SK-N-SH treated with all-trans-retinoic acid at 6 μM for 48 hours (cell line): ENCODE results near the gene SOX1.

Source experiments
- ATAC-seq: fragments of 200-7000 bp; cut with Tn5 transposase; 3 replicates; pipeline ENCODE4 v1.9.1; 2020; ENCODE audit warnings: mild to moderate bottlenecking, moderate library complexity
- ARNTL ChIP-seq: fragments of 450-650 bp; formaldehyde crosslinking; IDR thresholded peaks from 2 replicates; pipeline ENCODE4 v1.5.0; 2020; ENCODE audit warnings: low read depth, mild to moderate bottlenecking, moderate library complexity, borderline replicate concordance
- CREB5 ChIP-seq: fragments of 250-450 bp; sonication (Bioruptor Pico); IDR thresholded peaks from 2 replicates; pipeline ENCODE4 v1.5.1; 2020; ENCODE audit warnings: low read depth, mild to moderate bottlenecking, moderate library complexity
- CSDC2 ChIP-seq: fragments of 250-450 bp; sonication (Bioruptor Pico); IDR thresholded peaks from 2 replicates; pipeline ENCODE4 v1.5.0; 2020; ENCODE audit warnings: mild to moderate bottlenecking, moderate library complexity
- ESRRG ChIP-seq: fragments of 250-450 bp; sonication (Bioruptor Pico); IDR thresholded peaks from 2 replicates; pipeline ENCODE4 v1.6.1; 2021; ENCODE audit warnings: mild to moderate bottlenecking
- GLIS3 ChIP-seq: fragments of 250-450 bp; sonication (Bioruptor Pico); IDR thresholded peaks from 2 replicates; pipeline ENCODE4 v1.5.0; 2020; ENCODE audit warnings: mild to moderate bottlenecking, moderate library complexity
- ISL1 ChIP-seq: fragments of 250-450 bp; sonication (Bioruptor Pico); IDR thresholded peaks from 2 replicates; pipeline ENCODE4 v2.1.2; 2022; ENCODE audit warnings: mild to moderate bottlenecking, moderate library complexity
- OSR1 ChIP-seq: fragments of 250-450 bp; sonication (Bioruptor Pico); IDR thresholded peaks from 2 replicates; pipeline ENCODE4 v1.8.0; 2022; ENCODE audit warnings: moderate library complexity, mild to moderate bottlenecking, inconsistent platforms
- PATZ1 ChIP-seq: fragments of 250-450 bp; sonication (Bioruptor Pico); IDR thresholded peaks from 2 replicates; pipeline ENCODE4 v1.8.0; 2020; ENCODE audit warnings: mild to moderate bottlenecking, moderate library complexity, borderline replicate concordance
- POU6F1 ChIP-seq: fragments of 250-450 bp; sonication (Bioruptor Pico); IDR thresholded peaks from 2 replicates; pipeline ENCODE4 v1.8.0; 2021; ENCODE audit warnings: low read depth, mild to moderate bottlenecking, moderate library complexity, borderline replicate concordance
- PPARA ChIP-seq: fragments of 250-450 bp; sonication (Bioruptor Pico); IDR thresholded peaks from 2 replicates; pipeline ENCODE4 v1.5.0; 2020; ENCODE audit warnings: mild to moderate bottlenecking, borderline replicate concordance
- RARB ChIP-seq: fragments of 250-450 bp; sonication (Bioruptor Pico); IDR thresholded peaks from 2 replicates; pipeline ENCODE4 v1.8.0; 2021; ENCODE audit warnings: mild to moderate bottlenecking, moderate library complexity
- SNAI2 ChIP-seq: fragments of 250-450 bp; sonication (Bioruptor Pico); IDR thresholded peaks from 2 replicates; pipeline ENCODE4 v1.5.0; 2020; ENCODE audit warnings: mild to moderate bottlenecking, moderate library complexity
- TCF4 ChIP-seq: fragments of 250-450 bp; sonication (Bioruptor Pico); IDR thresholded peaks from 2 replicates; pipeline ENCODE4 v1.8.0; 2021; ENCODE audit warnings: mild to moderate bottlenecking, moderate library complexity, borderline replicate concordance
- TSHZ2 ChIP-seq: fragments of 250-450 bp; sonication (Bioruptor Pico); IDR thresholded peaks from 2 replicates; pipeline ENCODE4 v1.5.0; 2020; ENCODE audit warnings: mild to moderate bottlenecking, moderate library complexity
- ZC3H10 ChIP-seq: fragments of 250-450 bp; sonication (Bioruptor Pico); IDR thresholded peaks from 2 replicates; pipeline ENCODE4 v1.5.1; 2021; ENCODE audit warnings: mild to moderate bottlenecking, moderate library complexity
- ZFP3 ChIP-seq: fragments of 250-450 bp; sonication (Bioruptor Pico); IDR thresholded peaks from 2 replicates; pipeline ENCODE4 v1.5.0; 2020; ENCODE audit warnings: mild to moderate bottlenecking, moderate library complexity
- ZFP30 ChIP-seq: fragments of 450-650 bp; formaldehyde crosslinking; IDR thresholded peaks from 2 replicates; pipeline ENCODE4 v1.5.0; 2022; ENCODE audit warnings: mild to moderate bottlenecking, moderate library complexity
- ZNF565 ChIP-seq: fragments of 450-650 bp; formaldehyde crosslinking; conservative IDR thresholded peaks from 2 replicates; pipeline ENCODE4 v1.5.0; 2020; ENCODE audit warnings: low read depth, mild to moderate bottlenecking, moderate library complexity
- ZNF70 ChIP-seq: fragments of 450-650 bp; formaldehyde crosslinking; IDR thresholded peaks from 2 replicates; pipeline ENCODE4 v1.5.0; 2020; ENCODE audit warnings: mild to moderate bottlenecking, moderate library complexity
- ZNF8 ChIP-seq: fragments of 450-650 bp; formaldehyde crosslinking; IDR thresholded peaks from 2 replicates; pipeline ENCODE4 v1.5.0; 2020; ENCODE audit warnings: mild to moderate bottlenecking, moderate library complexity

SOX1 gene

GRCh38 chr13:112112534-112113276 lies 45.8 kb downstream of the SOX1 start:
- ATAC-seq: no peak
- TF ChIP-seq ZNF8 (no peak), ARNTL (no peak), SNAI2 (no peak), RARB (CRISPR knock-in tag) (no peak), ZC3H10 (CRISPR knock-in tag) (no peak), CSDC2 (no peak), ZFP30 (CRISPR knock-in tag) (no peak)

GRCh38 chr13:112113348-112113747 lies 46.4 kb downstream of the SOX1 start:
- TF ChIP-seq ZC3H10 (CRISPR knock-in tag) (no peak), RARB (CRISPR knock-in tag) (no peak), PATZ1 (CRISPR knock-in tag) (no peak)
- no peak for ATAC-seq

GRCh38 chr13:112113851-112114250 lies 46.9 kb downstream of the SOX1 start:
- ATAC-seq: no peak
- TF ChIP-seq OSR1: no peak
- TF ChIP-seq PPARA (CRISPR knock-in tag): no peak
- TF ChIP-seq TSHZ2 (CRISPR knock-in tag): no peak
- no peak for TF ChIP-seq POU6F1 (CRISPR knock-in tag)
- no peak for TF ChIP-seq RARB (CRISPR knock-in tag)
- no peak for TF ChIP-seq ZNF70 (CRISPR knock-in tag)
- TF ChIP-seq ARNTL: no peak
- TF ChIP-seq ESRRG (CRISPR knock-in tag): no peak
- no peak for TF ChIP-seq SNAI2
- no peak for TF ChIP-seq PATZ1 (CRISPR knock-in tag)
- TF ChIP-seq ZNF8: no peak
- TF ChIP-seq TCF4 (CRISPR knock-in tag): no peak
- no peak for TF ChIP-seq ISL1 (CRISPR knock-in tag)
- no peak for TF ChIP-seq GLIS3 (CRISPR knock-in tag)
- no peak for TF ChIP-seq ZFP3 (CRISPR knock-in tag)
- no peak for TF ChIP-seq CREB5 (CRISPR knock-in tag)
- no peak for TF ChIP-seq ZC3H10 (CRISPR knock-in tag)
- no peak for TF ChIP-seq ZNF565
